Astrocyte of the spinal cord (primary cell): ENCODE results near the gene MICAL1.

Experiments
- DNase-seq: peaks from one replicate; pipeline ENCODE4 v3.0.0; 2011; ENCODE audit warnings: low read depth, low spot score
- H3K4me3 ChIP-seq: 2 replicates; pipeline ENCODE4 v1.5.1; 2011; ENCODE audit warnings: low read depth, mild to moderate bottlenecking, low read length, moderate library complexity
- CTCF ChIP-seq: IDR thresholded peaks from 2 replicates; pipeline ENCODE4 v1.5.1; 2012; ENCODE audit warnings: low read depth, mild to moderate bottlenecking, low read length, inconsistent platforms
- in situ Hi-C: cut with HindIII; loops from 2 replicates; pipeline ENCODE4 v1.10.0; 2017; ENCODE audit warnings: low sequenced_read_pairs

MICAL1 gene

GRCh38 chr6:109477184-109477583 lies 21.6 kb upstream of the MICAL1 start:
- in situ Hi-C loops: no loop called here
- H3K4me3 ChIP-seq: no peak overlapping the region
- no peak for DNase-seq
- TF ChIP-seq CTCF: no peak

- TF ChIP-seq CTCF: no peak
These were observed 20.1 kb upstream of the MICAL1 start for GRCh38 chr6:109475625-109476024.

GRCh38 chr6:109474995-109475394 lies 19.4 kb upstream of the MICAL1 start:
- in situ Hi-C loops: no loop called here
- no peak for TF ChIP-seq CTCF
- H3K4me3 ChIP-seq: no peak overlapping the region
- no peak for DNase-seq

More at GRCh38 chr6:109475625-109476024, 20.1 kb upstream of the MICAL1 start:
- DNase-seq: no peak
- H3K4me3 ChIP-seq: no peak overlapping the region
- in situ Hi-C loops: no loop called here

GRCh38 chr6:109473120-109473519 lies 17.5 kb upstream of the MICAL1 start:
- no peak for DNase-seq
- in situ Hi-C loops: no loop called here
- no peak overlapping the region for H3K4me3 ChIP-seq
- TF ChIP-seq CTCF: no peak

- H3K4me3 ChIP-seq: no peak overlapping the region
- in situ Hi-C loops: no loop called here
- DNase-seq: no peak
- no peak for TF ChIP-seq CTCF
These were observed 16.8 kb upstream of the MICAL1 start for GRCh38 chr6:109472132-109472995.

GRCh38 chr6:109471105-109471810 lies 15.7 kb upstream of the MICAL1 start:
- no peak for TF ChIP-seq CTCF
- in situ Hi-C loops: no loop called here
- DNase-seq: no peak
- H3K4me3 ChIP-seq: no peak overlapping the region
